ENCODE measurements around the gene AOPEP.

GRCh38 chr9:95101326-95101725 lies 374.8 kb downstream of the AOPEP start:
- TF ChIP-seq CTCF (IDR thresholded peaks at IDR 0.05 in 8 of 11, conservative IDR thresholded peaks at IDR 0.05 in 3 of 11) (no peak), POLR2A (IDR thresholded peaks at IDR 0.05) (no peak), POLR2AphosphoS5 (IDR thresholded peaks at IDR 0.05) (peak in 1 of 3 donors; percentile 13)

Data from spleen (tissue), 7 donors.